Epithelial cell of prostate (primary cell): ENCODE measurements around the gene BACH2.
A peak's percentile ranks its signal among the peaks of the same experiment; 100 is the strongest.

Source experiments
- DNase-seq: peaks from one replicate; pipeline ENCODE4 v3.0.0-alpha.2; 2011; ENCODE audit warnings: low read depth, low spot score
- H3K27ac ChIP-seq: fragments of 450-650 bp; 2 replicates; pipeline ENCODE4 v1.5.1; 2017; ENCODE audit warnings: mild to moderate bottlenecking

The BACH2 gene

DNA sequence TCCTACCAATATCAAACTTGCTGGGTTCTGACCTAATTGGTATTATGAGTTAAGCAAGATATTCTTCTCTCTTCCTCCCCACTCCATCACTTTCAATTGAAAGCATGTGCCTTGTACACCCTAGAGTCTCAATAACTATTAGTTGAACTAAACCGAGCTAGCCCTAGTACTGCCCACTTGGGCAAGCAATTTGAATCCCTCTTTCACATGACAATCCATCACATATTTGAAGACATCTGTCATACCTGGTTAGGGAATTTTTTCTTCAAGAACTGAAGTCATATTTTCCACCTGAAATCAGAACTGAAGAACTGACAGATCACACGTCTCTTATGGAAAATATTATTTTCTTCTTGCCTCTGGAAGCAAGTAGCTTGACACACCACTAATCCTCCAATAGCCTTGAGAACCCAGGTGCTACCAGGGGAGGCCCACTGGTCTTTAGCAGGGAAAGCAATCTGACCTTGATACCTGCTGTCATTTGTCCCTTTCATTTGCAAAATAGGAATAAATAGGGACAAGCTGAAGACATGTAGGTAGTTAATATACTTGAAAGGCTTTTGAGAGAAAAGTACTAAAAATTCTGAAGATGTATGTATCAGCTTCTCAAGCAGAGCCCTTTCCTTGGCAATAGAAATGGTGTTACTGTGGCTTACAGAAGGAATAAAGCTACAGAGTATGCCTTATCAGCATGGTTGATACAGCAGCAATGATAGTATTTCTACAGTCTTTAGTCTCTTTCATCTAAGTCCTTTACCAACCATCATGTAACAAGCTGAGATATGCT lies 331.0 kb downstream of the BACH2 start:
- no peak for DNase-seq
- no peak overlapping the region for H3K27ac ChIP-seq

- no peak for DNase-seq
- H3K27ac ChIP-seq, result no peak overlapping the region
These were observed 333.3 kb downstream of the BACH2 start for GRCh38 chr6:89963391-89963790.

- no peak for DNase-seq
- no peak overlapping the region for H3K27ac ChIP-seq
These were observed 335.2 kb downstream of the BACH2 start for GRCh38 chr6:89961481-89961880.

GRCh38 chr6:89959883-89960282 lies 336.8 kb downstream of the BACH2 start:
- no peak for DNase-seq
- H3K27ac ChIP-seq, result no peak overlapping the region

GRCh38 chr6:89956182-89956581 lies 340.5 kb downstream of the BACH2 start:
- no peak for DNase-seq
- no peak overlapping the region for H3K27ac ChIP-seq

- DNase-seq, result no peak
- no peak overlapping the region for H3K27ac ChIP-seq
These were observed 341.3 kb downstream of the BACH2 start for GRCh38 chr6:89955364-89955763.

GRCh38 chr6:89954721-89955148 lies 341.9 kb downstream of the BACH2 start:
- DNase-seq, result no peak
- peak overlapping the region; percentile 7 for H3K27ac ChIP-seq

- peak; percentile 45 for DNase-seq
These were observed 344.0 kb downstream of the BACH2 start for GRCh38 chr6:89952686-89953085.

DNA sequence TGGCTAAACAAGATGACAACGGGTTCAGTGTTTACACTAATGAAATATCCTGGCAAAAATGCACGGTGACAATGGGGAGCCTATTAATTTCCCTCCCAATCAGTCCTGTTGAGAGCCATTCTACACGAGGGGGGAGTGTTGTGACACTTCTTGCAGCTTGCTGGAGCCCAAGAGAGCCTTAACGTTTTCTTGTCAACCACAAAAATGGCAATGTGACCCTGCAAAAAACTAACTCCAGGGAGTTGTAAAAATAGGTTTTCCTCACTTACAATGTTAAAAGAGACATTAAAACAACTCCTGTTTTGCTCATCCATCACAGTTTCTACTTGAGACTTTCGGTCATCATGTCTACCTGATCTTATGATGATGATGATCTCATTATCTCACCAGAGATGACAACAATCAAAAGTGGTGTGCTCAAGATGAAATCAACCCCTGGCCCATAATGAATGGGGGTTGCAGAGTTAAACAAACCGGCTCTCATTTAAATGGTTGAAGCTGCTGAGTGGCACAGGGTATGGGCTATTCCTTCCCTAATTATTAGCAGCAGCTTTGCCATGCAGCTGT lies 344.5 kb downstream of the BACH2 start:
- DNase-seq, result no peak
- H3K27ac ChIP-seq, result peak overlapping the region; percentile 74

More at GRCh38 chr6:89952686-89953085, 344.0 kb downstream of the BACH2 start:
- peak overlapping the region; percentile 74 for H3K27ac ChIP-seq

DNA sequence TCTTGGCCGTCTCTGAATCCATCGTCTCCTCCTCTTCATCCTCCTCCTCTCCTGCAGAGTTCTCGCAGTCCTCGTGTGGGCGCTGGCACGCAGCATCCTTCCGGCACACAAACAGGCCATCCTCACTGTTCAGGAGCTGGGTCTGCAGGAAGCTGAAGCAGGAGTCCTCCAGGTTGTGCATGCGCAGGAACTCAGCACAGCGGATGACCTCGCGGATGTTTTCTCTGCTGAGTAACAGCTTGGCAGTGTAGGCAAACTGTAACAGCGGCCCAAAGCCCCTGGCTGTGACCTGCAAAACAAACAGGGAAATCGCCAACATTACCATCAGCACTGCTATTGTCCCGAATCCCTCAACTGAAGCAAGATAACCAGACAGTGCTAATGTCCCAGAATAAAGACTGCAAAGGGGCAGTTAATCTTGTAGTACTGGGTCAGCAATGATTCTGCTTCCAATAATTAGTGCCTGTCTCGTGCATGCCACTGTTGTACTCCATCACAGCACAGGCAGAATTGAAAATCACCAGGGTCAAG lies 345.0 kb downstream of the BACH2 start:
- H3K27ac ChIP-seq, result peak overlapping the region; percentile 74
- no peak for DNase-seq

- peak; percentile 83 for DNase-seq
- peak overlapping the region; percentile 74 for H3K27ac ChIP-seq
These were observed 345.7 kb downstream of the BACH2 start for GRCh38 chr6:89950879-89951391.

GRCh38 chr6:89950446-89950845 lies 346.2 kb downstream of the BACH2 start:
- peak overlapping the region; percentile 74 for H3K27ac ChIP-seq
- no peak for DNase-seq

GRCh38 chr6:89948876-89949275 lies 347.8 kb downstream of the BACH2 start:
- DNase-seq, result no peak
- no peak overlapping the region for H3K27ac ChIP-seq

- DNase-seq, result no peak
- H3K27ac ChIP-seq, result no peak overlapping the region
These were observed 351.7 kb downstream of the BACH2 start for GRCh38 chr6:89944826-89945407.

DNA sequence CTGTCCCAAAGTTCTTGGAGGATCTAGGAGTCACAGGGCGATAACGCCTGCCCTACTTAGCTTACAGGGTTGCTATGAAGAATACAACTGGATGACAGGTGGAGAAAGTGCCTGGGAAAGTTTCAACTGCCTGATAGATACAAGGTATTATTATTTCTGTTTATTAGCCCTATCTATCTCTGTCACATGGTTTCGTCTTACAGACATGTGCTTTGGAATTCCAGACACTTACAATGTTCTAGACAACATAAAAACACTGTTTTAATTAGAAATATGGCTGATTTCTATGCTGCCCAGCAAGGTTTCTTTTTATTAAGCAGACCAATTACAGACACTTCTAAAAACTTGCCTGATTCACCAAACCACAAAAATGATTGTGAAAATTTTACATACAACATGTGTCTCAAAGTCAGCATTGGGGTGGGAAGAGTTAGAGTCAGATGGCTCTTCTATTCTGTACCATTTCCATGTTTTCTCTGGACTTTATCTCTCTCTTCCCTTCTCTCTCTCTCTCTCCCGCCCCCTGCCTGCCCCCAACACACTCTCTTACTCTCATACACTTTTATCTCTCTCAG lies 352.4 kb downstream of the BACH2 start:
- no peak for DNase-seq
- no peak overlapping the region for H3K27ac ChIP-seq

DNA sequence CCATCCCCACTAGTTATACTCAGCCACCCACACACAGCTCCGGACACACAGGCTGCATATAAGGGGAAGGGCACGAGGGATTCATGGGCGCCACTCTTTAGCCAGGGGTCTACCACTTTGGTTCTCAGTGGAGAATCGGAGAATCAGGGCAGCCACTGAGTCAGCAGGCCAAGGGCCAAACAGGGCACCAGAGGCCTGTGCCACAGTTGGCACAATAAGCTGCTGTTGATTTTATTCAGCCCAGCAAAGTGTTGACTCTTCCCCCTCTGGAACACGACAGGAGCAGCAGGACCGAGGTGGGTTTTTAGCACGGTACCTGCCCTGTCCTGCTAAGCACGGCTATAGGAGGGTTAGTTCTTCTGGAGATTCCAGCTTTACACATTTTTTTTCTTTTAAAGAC lies 354.0 kb downstream of the BACH2 start:
- DNase-seq, result no peak
- H3K27ac ChIP-seq, result no peak overlapping the region

- H3K27ac ChIP-seq, result no peak overlapping the region
- DNase-seq, result no peak
These were observed 354.7 kb downstream of the BACH2 start for GRCh38 chr6:89941763-89942497.

GRCh38 chr6:89941031-89941762 lies 355.4 kb downstream of the BACH2 start:
- no peak for DNase-seq
- no peak overlapping the region for H3K27ac ChIP-seq

DNA sequence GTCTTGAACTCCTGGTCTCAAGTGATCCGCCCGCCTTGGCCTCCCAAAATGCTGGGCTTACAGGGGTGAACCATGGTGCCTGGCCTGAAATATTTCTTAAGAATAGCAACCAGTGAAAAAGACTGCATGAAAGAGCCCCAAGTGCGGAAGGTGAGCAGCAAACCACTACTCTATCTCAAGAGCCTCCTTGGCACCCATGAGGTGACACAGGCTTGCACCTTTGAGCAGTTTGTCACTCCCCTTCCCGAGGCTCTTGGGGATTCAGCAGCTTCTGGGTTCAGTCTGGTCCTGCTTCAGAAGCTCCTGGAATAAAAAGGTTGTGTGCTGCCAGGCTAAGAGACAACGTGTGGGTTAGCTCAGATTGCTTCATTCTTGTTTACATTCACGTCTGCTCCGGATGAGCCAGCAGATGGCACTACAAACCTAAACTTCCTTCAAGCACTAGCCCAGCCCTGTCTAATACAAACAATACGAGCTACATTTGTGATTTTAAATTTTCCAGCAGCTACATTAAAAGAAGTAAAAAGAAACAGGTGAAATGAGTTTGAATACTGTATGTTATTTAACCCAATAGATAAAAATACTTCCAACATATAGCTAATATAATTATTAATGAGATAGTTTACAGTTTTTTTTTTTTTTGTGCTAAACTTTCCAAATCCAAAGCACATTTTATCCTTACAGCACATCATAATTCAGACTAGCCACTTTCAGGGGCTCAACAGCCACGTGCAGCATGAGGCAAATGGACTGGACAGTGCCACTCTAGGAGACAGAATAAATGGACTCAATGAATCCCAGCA lies 356.2 kb downstream of the BACH2 start:
- H3K27ac ChIP-seq, result no peak overlapping the region
- no peak for DNase-seq
